SU-DHL-6 (cell line): ENCODE measurements around the gene IDH3B.
A peak's percentile ranks its signal among the peaks of the same experiment; 100 is the strongest.

Experiments
- H2AFZ ChIP-seq: fragments of 200-600 bp; sonication (generic); 2 replicates; pipeline ENCODE4 v1.6.1; 2014; ENCODE audit warnings: low read depth, mild to moderate bottlenecking, moderate library complexity, mixed read lengths, antibody characterized with exemption, low read length; ENCODE audit not compliant: severe bottlenecking
- H3F3A ChIP-seq: fragments of 200-600 bp; shearing (Covaris generic); 2 replicates; pipeline ENCODE4 v1.6.0; 2016; ENCODE audit warnings: antibody characterized with exemption, mild to moderate bottlenecking; ENCODE audit not compliant: insufficient read depth
- H3K27ac ChIP-seq: fragments of 200-600 bp; sonication (generic); 2 replicates; pipeline ENCODE4 v1.5.1; 2016; ENCODE audit warnings: low read depth, mild to moderate bottlenecking, low read length, moderate library complexity, mixed read lengths
- H3K27me3 ChIP-seq: fragments of 200-600 bp; sonication (generic), shearing (Covaris generic); 2 replicates; pipeline ENCODE4 v1.6.0; 2014; ENCODE audit warnings: mild to moderate bottlenecking, low read length
- H3K36me3 ChIP-seq: fragments of 200-600 bp; sonication (generic); 2 replicates; pipeline ENCODE4 v1.6.1; 2014; ENCODE audit warnings: mild to moderate bottlenecking, low read length, mixed read lengths
- H3K4me2 ChIP-seq: fragments of 300-600, 200-600 bp; shearing (Covaris generic), sonication (generic); 2 replicates; pipeline ENCODE4 v1.6.0; 2014; ENCODE audit warnings: low read length, low read depth, mild to moderate bottlenecking; ENCODE audit not compliant: poor library complexity, severe bottlenecking
- H3K4me3 ChIP-seq: fragments of 200-600 bp; sonication (generic); 2 replicates; pipeline ENCODE4 v1.5.1; 2014; ENCODE audit warnings: antibody characterized with exemption, low read length, mild to moderate bottlenecking, mixed read lengths; ENCODE audit not compliant: insufficient read depth, poor library complexity, severe bottlenecking
- H3K79me2 ChIP-seq: fragments of 200-600 bp; sonication (generic); 2 replicates; pipeline ENCODE4 v1.6.1; 2014; ENCODE audit warnings: mild to moderate bottlenecking, low read length, moderate library complexity; ENCODE audit not compliant: insufficient read depth
- H3K9ac ChIP-seq: fragments of 200-600 bp; sonication (generic); 2 replicates; pipeline ENCODE4 v1.7.0; 2014; ENCODE audit warnings: mild to moderate bottlenecking, low read length
- H3K9me2 ChIP-seq: fragments of 200-600 bp; sonication (generic); replicated peaks from 2 replicates; pipeline ENCODE4 v1.6.1; 2014; ENCODE audit warnings: low read length; ENCODE audit not compliant: insufficient read depth
- H3K9me3 ChIP-seq: fragments of 200-600 bp; sonication (generic); 2 replicates; pipeline ENCODE4 v1.6.1; 2014; ENCODE audit warnings: low read length, mixed read lengths; ENCODE audit not compliant: insufficient read depth
- H4K20me1 ChIP-seq: fragments of 200-600 bp; sonication (generic); 2 replicates; pipeline ENCODE4 v1.6.1; 2014; ENCODE audit warnings: low read depth, mild to moderate bottlenecking, antibody characterized with exemption, low read length, moderate library complexity, mixed read lengths
- CTCF ChIP-seq: fragments of 200-600 bp; sonication (generic); IDR thresholded peaks from one replicate; pipeline ENCODE4 v1.5.1; 2017; ENCODE audit warnings: antibody characterized with exemption, mild to moderate bottlenecking, low read length, moderate library complexity; ENCODE audit not compliant: insufficient read depth, poor library complexity, severe bottlenecking
- EZH2phosphoT487 ChIP-seq: fragments of 200-600 bp; sonication (generic), shearing (Covaris generic); conservative IDR thresholded peaks from 2 replicates; pipeline ENCODE4 v1.6.1; 2018; ENCODE audit warnings: mild to moderate bottlenecking, antibody characterized with exemption, low read length, moderate library complexity, mixed read lengths

The IDH3B gene

DNA sequence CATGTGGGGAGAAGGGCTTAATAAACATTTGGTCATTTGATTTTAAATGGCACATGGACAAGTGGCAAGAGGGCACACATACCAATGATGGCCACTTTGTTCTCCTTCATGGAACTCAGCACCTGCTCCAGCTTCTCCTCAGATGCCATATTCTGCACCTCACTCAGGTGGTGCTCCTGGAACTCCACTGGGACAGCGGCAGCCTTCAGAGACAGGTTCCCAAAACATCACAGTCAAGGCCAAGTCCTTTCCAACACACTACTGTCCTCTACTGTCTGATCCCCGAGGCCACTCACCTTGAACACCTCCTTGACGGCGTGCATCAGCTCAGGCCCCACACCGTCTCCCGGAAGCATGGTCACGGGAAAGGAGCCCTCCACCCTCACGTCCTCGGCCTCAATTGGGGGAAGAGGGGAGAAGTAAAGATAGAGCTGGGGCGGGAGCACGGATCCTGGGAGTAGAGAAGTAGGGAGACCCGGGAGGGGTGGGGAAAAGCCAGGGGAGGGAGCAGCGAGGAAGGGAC lies 591 bp downstream of the IDH3B start:
- Histone ChIP-seq H3K36me3 (no peaks in the 10 kb centered on the region), H3K79me2 (peaks cover 12% of the 10 kb centered on the region; the same call in 1 of the 2 replicates), H3K9me3 (no peaks in the 10 kb centered on the region), H3K9me2 (no peaks in the 10 kb centered on the region), H4K20me1 (no peaks in the 10 kb centered on the region), H2AFZ (no peak overlapping the region), H3F3A (peaks cover 24% of the 10 kb centered on the region), H3K9ac (peak overlapping the region; percentile 77), H3K27ac (no peak overlapping the region), H3K4me2 (peak overlapping the region; percentile 86), H3K4me3 (peak overlapping the region; percentile 80), H3K27me3 (no peaks in the 10 kb centered on the region)
- TF ChIP-seq CTCF (no peak), EZH2phosphoT487 (no peak)

- Histone ChIP-seq H3K79me2 (peaks cover 22% of the 10 kb centered on the region), H3K27me3 (no peaks in the 10 kb centered on the region), H3K9ac (no peak overlapping the region), H3K4me2 (no peak overlapping the region), H3K4me3 (no peak overlapping the region), H3K27ac (no peak overlapping the region), H4K20me1 (peaks cover 15% of the 10 kb centered on the region; the same call in 1 of the 2 replicates), H3K9me2 (no peaks in the 10 kb centered on the region), H3F3A (peaks cover 59% of the 10 kb centered on the region), H3K36me3 (peaks cover 29% of the 10 kb centered on the region), H3K9me3 (no peaks in the 10 kb centered on the region), H2AFZ (no peak overlapping the region)
- TF ChIP-seq EZH2phosphoT487 = no peak
- TF ChIP-seq CTCF = no peak
Observed at GRCh38 chr20:2659547-2659946, 4.5 kb downstream of the IDH3B start.

GRCh38 chr20:2658414-2659354 lies 5.3 kb downstream of the IDH3B start:
- Histone ChIP-seq H3K4me2 (no peak overlapping the region), H3K27ac (no peak overlapping the region)

More at GRCh38 chr20:2658414-2659354, 5.3 kb downstream of the IDH3B start:
- Histone ChIP-seq H3K27me3 (no peaks in the 10 kb centered on the region), H3K9me2 (no peaks in the 10 kb centered on the region), H3K9ac (no peak overlapping the region), H3K36me3 (peaks cover 37% of the 10 kb centered on the region), H3F3A (peaks cover 67% of the 10 kb centered on the region), H3K79me2 (peaks cover 27% of the 10 kb centered on the region), H2AFZ (no peak overlapping the region), H4K20me1 (peaks cover 24% of the 10 kb centered on the region; the same call in 1 of the 2 replicates), H3K4me3 (no peak overlapping the region), H3K9me3 (no peaks in the 10 kb centered on the region)
- TF ChIP-seq EZH2phosphoT487 = no peak
- no peak for TF ChIP-seq CTCF
